GM21786 (cell line): ENCODE measurements around the gene OR7A10.

Experiments used
- ATAC-seq: cut with Tn5 transposase; IDR thresholded peaks from one replicate; pipeline ENCODE4 v1.9.1; 2021; ENCODE audit not compliant: unreplicated experiment

OR7A10 gene

DNA sequence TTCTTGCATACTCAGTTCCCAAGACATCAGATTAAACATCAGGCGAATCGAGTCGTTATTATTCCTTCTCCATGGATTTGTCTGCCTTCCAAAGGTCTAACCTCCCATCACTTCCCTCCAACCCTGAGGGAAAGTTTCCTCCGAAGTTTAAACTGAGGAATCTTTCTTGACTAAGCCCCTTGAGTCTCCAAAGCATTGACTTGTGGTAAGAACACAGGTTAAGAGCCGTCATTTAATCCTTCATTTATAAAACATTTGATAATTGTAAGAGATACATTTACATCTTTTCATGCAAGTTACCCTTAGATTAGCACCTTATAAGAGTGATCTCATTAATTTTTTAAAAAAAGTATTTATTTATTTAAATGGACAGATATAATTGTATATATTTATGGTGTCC is at the start of gene OR7A10:
TSS of gene OR7A10 (minus strand) at position 101 of the 400 bp plus-strand sequence. CDS start 7,045 bp downstream, outside the sequence.
- no peak for ATAC-seq

DNA sequence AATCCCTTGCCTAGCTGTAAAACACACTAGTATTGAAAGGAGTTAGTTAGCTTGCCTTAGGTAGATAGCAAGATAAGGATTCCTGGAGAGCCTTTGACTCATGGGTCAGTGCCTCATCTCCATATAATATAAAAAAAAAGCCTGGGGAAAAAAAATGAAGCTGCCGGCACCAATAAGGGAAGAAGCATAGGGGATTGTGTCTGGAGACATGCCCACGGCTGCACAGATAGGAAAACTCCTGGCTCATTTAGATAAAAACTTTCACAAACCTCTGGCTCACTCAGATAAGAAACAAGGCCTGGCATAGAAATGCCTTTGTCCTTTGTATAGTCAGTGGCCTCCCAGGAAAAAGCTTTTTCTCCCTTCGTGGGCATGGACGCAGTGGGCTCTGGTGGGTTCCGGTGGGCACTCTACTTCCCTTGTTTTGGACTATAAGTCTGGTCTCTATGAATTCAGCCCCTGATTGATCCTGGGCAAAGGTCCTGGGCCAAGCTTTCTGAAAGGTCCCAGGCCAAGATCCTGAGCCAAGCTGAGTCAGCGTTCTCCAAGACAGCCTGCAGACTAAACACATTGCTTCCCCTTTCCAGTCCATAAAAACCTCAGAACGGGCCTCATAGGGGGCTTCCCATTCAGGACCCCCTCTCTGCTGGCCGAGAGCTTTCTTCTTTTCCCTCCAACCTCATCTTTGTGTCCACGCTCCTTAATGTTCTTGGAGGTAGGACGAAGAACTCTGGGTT is 42.1 kb upstream of the OR7A10 start:
- ATAC-seq, result no peak

DNA sequence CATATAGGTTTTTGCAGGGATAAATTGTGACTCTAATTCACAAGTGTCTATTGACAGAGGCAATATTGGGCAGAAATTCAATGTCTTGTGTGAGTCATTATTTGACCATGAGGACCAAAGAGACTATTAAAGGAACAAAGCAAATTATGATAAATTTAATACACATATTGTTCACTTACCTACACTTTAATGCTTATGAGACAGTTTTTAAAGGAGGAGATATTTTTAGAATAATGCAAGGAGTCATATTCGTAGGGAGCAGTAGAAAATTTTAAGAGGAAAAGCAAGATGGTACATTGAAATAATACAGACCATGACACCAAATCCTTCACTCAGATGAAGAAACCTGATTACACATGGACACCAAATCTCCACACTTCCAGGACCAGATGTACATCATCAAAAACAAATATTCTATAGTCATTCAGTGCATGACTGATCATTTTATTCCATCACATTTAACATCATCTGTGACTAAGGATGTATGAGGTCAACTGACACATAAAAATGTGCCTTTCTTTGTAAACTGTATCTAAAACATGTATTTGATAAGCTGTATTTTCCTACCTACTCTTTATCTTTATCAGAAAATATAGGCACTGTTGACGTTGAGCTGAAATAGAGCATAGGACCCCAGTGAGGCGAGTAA is 41.4 kb upstream of the OR7A10 start:
- no peak for ATAC-seq

DNA sequence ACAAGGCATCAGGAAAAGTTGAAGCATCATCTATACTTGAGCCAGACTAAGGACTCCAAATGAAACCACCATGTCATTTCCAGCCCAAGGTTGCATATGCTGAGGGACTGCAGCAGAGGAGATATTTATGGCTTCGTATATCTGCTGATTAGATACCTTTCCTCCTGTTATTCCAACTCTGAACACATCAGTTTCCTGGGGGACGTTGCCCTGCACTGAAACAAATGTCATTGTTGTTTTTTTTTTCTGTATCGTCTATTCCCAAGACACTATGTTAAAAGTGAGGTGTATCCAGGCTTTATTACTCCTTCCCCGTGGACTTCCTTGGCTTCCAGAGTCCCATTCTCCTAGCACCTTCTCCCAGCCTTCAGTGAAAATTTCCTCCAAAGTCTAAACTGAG is 37.3 kb upstream of the OR7A10 start, which contains the start of gene OR7A17:
TSS of gene OR7A17 (minus strand) at position 101 of the 400 bp plus-strand sequence. CDS start 4,777 bp downstream, outside the sequence.
- no peak for ATAC-seq

DNA sequence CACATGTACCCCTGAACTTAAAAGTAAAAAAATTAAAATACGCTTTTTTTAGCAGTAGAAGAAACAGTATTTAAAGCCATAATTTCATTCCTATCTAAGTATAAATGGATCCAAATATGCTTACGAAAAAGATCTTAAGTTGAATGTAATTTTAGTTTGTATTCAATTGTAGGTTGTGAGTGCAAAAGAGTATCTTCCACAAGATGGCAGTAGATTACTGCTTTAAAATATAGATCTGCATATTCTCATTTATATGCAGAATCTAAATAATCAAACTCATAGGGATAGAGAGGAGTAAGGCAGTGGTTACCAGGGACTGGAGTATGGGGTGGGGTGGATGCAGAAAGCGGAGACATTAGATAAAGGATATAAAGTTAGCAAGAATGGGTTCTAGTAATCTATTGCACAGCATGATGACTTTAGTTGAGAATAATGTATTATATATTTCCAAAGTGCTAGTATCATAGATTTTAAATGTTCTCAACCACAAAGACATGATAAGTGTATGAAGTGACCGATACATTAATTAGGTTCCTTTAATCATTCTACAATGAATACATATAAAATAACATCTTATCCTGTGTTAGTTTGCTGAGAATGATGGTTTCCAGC is 23.0 kb upstream of the OR7A10 start:
- no peak for ATAC-seq

DNA sequence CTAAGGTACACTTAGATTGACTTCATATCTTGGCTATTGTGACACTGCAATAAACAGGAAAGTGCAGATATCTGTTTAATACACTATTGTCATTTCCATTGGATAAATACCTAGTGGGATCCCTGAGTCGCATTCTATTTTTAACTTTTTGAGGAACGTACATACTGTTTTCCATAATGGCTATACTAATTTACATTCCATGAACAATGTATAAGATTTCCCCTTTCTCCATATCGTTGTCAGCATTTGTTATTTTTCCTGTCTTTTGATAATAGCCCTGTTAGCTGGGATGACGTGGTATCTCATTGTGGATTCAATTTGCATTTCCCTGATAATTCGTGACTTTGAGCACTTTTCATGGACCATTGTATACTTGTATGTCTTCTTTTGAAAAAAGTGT is 19.8 kb upstream of the OR7A10 start:
- ATAC-seq, result no peak

DNA sequence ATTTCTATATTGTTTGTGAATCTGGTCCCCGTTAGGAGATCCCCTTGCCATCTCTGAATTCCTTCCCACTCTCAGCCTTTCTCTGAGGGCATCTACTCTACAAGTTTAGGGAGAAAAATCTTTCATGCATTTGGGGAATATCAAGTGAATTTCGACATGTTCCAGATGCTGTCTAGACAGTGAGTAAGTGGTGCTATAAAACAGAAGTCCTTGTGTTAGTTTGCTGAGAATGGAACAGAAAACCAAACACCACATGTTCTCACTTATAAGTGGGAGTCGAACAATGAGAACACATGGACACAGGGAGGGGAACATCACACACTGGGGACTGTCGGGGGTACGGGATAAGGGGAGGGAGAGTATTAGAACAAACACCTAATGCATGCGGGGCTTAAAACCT is 5.1 kb downstream of the OR7A10 start:
- no peak for ATAC-seq

DNA sequence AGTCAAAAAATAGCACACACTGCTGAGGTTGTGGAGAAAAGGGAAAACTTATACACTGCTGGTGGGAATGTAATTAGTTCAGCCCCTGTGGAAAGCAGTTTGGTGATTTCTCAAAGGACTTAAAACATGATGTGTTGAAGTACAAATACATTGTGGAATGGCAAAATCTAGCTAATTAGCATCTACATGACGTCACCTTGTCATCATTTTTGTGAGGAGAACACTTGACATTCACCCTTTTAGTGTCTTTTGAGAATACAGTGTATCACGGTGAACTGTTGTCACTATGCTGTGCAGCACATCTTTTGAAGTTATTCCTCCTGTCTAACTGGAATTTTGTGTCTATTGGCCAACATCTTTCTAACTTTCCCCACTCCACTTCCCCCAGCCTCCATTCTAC is 5.6 kb downstream of the OR7A10 start:
- no peak for ATAC-seq

DNA sequence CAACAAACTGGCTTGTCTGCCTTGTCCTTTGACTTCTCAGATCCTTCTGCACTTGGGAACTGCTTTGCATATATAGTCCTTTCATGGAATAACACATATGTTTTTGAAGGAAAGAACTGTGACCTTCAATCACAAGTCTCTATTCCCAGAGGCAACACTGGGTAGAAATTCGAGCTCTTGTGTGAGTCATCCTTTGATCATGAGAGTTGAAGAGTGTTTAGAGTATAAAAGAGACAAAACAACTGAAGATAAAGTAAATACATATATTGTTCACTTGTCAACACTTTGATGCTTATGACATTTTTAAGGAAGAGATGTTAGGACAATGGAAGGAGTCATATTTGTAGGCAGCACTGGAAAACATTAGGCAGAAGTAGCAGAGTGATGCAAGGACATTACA is 8.5 kb downstream of the OR7A10 start:
- ATAC-seq, result no peak

DNA sequence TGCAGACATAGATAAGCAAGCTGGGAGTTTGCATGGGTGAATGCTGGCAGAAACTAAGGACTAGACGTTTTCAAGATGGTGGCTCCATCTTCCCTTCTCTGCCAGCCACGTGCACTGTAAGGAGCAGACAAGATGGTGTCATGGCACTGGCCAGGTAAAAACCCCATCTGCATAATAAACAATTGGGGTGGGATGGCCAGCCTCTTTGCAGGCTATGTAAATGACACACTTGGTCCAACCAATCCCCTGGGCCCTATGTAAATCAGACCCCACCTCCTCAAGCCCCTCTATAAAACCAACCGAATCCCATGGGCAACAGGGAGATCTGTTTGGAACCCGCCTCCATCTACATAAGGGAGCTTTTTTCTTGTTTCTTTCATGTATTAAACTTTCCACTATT is 11.3 kb downstream of the OR7A10 start:
- no peak for ATAC-seq

DNA sequence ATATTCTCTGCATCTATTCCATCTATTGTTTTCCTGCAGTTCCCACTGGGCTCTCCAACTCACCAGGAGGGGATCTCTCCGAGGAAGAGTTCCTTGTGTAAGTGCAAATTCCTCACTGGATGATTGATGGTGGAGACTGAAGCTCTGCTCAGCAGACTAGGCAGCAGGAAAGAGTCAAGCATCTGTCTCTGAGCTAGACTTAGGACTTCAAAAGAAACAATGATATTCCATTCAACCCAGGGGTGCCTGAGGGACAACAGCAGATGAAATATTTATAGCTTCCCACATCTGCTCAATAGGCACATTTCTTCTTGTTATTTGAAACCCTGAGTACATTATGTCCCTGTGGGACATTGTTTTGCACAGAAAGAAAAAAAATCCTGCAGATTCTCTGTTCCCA is 13.7 kb downstream of the OR7A10 start, which contains the start of the genes OR7A5 and OR7C1:
TSS of gene OR7A5 (minus strand) at position 175 of the 400 bp plus-strand sequence. CDS start 6,944 bp downstream, outside the sequence.
TSS of gene OR7C1 (minus strand) at position 175 of the 400 bp plus-strand sequence. CDS start 35,049 bp downstream, outside the sequence.
- no peak for ATAC-seq

DNA sequence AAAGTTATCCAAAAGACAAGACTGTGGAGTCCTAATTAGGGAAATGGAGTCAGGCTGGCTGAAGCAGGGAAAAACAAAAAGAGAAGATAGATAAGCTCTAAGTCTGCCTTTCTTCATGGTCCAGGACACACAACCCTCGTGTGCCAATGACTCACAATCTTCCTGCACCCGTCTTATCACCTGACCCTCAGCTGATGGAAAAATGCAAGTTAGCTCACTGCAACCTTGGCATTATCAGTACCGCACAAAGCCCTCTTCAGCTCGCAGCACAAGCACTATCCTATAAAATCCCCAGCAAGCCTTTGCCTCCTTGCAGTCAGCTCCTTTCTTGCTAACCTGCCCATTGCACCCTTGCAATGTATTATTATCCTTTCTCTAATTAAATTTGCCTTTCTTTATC is 18.0 kb downstream of the OR7A10 start:
- ATAC-seq, result no peak

DNA sequence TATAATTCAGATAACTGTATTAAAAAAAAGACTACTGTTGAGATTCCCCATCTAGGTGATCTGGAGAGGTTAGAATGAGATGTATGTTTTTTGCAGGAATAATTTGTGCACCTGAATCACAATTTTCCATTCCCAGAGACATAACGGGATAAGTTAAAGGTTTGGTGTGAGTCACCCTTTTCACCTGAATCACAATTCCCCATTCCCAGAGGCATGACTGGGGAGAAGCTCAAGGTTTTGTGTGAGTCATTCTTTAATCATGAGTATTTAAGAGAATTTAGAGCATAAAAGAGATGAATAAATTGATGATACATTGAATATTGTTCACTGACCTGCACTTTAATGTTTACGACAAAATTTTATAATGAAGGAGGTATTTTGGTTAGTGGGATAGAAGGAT is 22.7 kb downstream of the OR7A10 start:
- ATAC-seq, result no peak

DNA sequence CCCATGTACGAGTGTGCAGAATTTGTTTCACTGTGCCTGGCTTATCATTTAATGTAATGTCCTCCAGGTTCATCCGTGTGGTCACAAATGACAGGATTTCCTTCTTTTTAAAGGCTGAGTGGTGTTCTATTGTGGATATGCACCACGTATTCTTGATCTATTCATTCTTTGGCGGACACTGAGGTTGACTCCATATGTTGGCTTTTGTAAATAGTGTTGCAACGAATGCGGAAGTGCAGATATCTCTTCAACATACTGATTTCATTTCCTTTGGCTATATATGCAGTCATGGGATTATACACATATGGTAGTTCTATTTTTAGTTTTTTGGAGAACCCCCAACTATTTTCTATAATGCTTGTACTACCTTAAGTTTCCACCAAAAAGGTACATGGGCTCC is 26.8 kb downstream of the OR7A10 start:
- no peak for ATAC-seq

DNA sequence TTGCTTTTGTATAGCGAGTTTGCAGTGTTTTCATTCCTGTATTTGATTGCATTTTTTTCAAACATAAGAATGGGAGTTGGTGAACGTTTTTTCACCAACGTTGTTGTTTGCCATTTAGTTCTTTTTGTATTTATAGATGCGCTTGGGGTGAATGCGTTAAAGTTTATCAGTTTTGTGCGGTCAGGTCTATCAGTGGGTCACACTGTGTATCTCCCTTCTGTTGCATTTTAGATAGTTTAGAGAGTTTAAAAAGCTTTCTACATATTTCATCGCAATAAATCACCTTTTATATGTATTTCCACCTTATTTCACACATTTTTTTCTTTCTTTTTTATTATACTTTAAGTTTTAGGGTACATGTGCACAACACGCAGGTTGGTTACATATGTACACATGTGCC is 30.1 kb downstream of the OR7A10 start:
- ATAC-seq, result no peak

DNA sequence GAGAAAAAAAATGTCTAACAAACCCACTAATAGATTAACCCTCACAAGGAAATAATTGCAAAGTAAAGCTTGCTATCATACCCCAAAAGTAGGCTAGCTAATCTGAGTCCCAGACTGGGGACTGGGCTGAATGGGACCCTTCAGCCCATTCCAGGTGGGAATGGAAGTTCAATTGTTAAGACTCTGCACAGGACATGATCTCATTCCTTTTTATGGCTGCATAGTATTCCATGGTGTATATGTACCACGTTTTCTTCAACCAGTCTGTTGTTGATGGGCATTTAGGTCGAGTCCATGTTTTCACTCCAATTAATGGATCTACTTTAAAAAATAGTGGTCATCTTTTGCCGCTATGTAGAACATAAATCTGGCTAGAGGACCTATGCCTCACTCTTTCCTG is 31.7 kb downstream of the OR7A10 start:
- ATAC-seq, result no peak

DNA sequence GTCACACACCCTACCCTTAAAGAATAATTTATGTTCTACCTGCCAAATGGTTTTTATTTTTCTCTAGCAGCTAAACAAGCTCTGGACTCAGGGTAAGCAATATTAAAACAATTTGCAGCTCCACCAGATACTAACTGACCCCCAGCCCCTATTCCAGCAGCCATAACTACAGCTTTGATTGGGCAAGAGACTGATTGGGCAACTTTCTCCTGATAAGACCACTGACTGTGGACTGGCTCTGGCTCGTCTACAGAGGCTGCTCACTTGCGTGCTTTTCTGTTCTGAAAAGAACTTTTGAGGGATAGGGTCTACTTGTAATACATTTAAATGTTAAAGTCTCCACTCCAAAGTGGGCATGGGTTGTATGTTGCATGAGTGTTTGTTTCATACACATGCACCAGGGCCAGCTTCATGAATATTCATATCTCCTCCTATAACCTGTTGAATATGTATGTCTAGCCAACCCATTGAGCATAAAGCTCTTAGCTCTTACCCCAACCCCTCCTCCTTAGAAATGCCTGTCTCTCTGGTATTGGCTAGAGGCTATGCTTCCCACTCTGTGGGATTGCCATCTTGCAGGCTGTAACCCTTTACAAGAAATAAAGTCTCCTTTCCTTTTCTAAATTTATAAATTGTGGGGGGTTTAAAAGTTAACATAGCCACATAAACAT is 33.6 kb downstream of the OR7A10 start:
- ATAC-seq, result no peak

DNA sequence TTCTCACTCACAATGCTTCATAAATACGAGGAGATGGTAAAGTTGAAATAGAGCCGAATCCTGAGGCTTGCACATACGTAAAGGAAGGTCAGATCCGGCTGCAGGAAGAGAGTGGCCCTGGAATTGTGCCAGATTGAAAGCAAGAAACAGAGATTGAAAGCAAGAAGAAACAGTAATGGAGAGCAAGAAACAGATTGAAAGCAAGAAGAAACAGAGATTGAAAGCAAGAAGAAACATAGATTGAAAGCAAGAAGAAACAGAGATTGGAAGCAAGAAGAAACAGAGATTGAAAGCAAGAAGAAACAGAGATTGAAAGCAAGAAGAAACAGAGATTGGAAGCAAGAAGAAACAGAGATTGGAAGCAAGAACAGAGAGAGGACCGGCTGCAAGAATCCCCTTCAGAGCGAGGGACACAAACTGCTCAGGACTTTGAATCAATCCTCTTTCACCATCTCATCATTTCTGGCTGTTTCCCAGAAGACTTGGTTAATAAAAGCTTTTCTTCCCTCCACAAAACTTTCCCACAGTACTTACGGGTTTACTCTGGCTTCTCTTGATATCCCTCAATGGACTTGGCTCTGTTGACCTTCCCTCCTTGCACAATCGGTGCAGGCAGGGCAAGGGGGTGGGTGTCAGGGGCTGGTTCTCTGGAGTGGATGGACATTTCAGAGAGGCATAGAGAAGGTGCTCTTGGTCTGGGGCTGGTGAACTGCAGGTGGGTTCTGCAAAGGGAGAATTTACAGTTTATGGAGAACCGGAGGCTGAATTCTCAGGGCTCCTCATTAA is 39.3 kb downstream of the OR7A10 start:
- ATAC-seq, result no peak

DNA sequence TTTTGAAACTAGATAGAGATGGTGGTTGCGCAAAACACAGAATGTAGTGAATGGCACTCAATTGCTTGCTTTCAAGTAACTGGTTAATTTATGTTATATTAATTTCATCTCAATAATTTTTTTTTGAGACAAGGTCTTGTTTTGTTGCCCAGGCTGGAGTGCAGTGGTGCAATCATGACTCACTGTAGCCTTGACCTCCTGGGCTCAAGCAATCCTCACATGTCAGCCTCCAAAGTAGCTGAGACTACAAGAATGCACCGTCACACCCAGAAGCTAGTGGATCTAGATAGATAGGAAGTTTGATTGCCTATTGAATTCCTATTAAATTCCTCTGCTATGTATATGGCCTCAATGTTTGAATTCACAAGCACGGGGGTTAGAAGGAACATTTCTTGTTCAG is 44.0 kb downstream of the OR7A10 start:
- no peak for ATAC-seq

DNA sequence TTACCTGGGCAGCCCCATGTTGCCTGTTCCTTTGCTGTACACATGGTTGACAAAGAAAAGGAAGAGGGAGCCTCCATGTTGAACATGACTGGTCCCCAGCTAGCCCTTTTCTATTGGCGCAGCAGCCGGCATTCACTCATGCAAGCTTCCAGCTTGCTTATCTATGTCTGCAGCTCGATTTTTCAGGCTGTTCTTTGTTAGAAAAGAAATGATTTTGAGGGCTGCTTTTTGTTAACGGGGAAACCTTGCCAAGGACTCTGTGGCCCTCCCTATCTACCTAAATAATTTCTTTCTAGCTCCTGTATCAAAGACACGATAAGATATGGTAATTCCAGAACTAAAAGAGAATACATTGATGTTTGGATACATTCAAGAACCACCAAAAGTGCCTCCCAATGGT is 50.0 kb downstream of the OR7A10 start:
- ATAC-seq, result no peak

DNA sequence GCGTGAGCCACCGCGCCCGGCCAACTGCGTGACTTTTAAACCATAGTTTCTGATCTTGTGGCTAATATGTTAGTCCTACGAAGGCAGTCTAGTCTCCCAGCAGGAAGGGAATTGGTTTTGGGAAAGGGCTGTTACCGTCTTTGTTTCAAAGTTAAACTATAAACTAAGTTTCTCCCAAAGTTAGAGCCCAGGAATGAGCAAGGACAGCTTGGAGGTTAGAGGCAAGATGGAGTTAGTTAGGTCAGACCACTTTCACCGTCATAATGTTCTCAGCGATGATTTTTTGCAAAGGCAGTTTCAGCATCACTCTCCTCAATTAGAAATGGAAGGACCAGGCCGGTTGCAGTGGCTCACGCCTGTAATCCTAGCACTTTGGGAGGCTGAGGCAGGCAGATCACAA is 52.7 kb downstream of the OR7A10 start:
- ATAC-seq, result no peak
